Activated CD8-positive, alpha-beta T cell treated with anti-CD3 and anti-CD28 coated beads for 36 hours (primary cell): ENCODE results near the gene ZNF853. TPM values are rescaled to one million over a fixed set of nuclear protein-coding genes. Genes with fewer than 3 reads are reported as not detected.
"Not testable (repeated sequence)": the region's sequence is repeated elsewhere in the genome, so short reads cannot be mapped to it uniquely, and the experiment has no call there.

Experiments used
- ATAC-seq: fragments of 200-7000 bp; cut with Tn5 transposase; one replicate; pipeline ENCODE4 v1.10.0; 2021; ENCODE audit warnings: mild to moderate bottlenecking, moderate library complexity
- CTCF ChIA-PET: fragments of 350-600 bp; sonication (Branson Sonifier 250); formaldehyde crosslinking; loops from one replicate; lab custom pipeline; 2021; ENCODE audit warnings: antibody characterized with exemption; lab: Charles Lee
- POLR2A ChIA-PET: fragments of 350-600 bp; sonication (Branson Sonifier 250); formaldehyde crosslinking; loops from one replicate; lab custom pipeline; 2021; ENCODE audit warnings: antibody characterized with exemption; lab: Charles Lee
- DNase-seq: peaks from one replicate; pipeline ENCODE4 v3.0.0-alpha.2; 2020
- H3K27ac Mint-ChIP-seq: one replicate; pipeline ENCODE4 v1.8.0; 2021; ENCODE audit warnings: mild to moderate bottlenecking, mixed read lengths
- H3K27me3 Mint-ChIP-seq: one replicate; pipeline ENCODE4 v1.8.0; 2021; ENCODE audit warnings: mixed read lengths
- H3K36me3 Mint-ChIP-seq: one replicate; pipeline ENCODE4 v1.8.0; 2021; ENCODE audit warnings: low read depth, mixed read lengths
- H3K4me1 Mint-ChIP-seq: one replicate; pipeline ENCODE4 v1.8.0; 2021; ENCODE audit warnings: low read depth, mixed read lengths
- H3K4me3 Mint-ChIP-seq: one replicate; pipeline ENCODE4 v1.8.0; 2021; ENCODE audit warnings: mild to moderate bottlenecking, moderate library complexity, mixed read lengths
- H3K9me3 Mint-ChIP-seq: one replicate; pipeline ENCODE4 v1.8.0; 2021; ENCODE audit warnings: mixed read lengths
- intact Hi-C: fragments of 100-400 bp; cut with micrococcal nuclease; formaldehyde crosslinking; loops from one replicate; pipeline ENCODE4 v1.10.0; 2022
- total RNA-seq, 2 experiments: library from RNA; stranded (reverse); gene quantifications; one replicate each; pipeline ENCODE4 v1.2.3, GENCODE V29; 2021
- TF ChIP-seq, protein P1 (sequence below): fragments of 200-600 bp; IDR thresholded peaks from one replicate; pipeline ENCODE4 v1.8.0; 2022; ENCODE audit warnings: antibody characterized with exemption, mild to moderate bottlenecking

ZNF853 gene
- total RNA-seq, 2 experiments from 2014 or later = 1.3 to 1.8 TPM

DNA sequence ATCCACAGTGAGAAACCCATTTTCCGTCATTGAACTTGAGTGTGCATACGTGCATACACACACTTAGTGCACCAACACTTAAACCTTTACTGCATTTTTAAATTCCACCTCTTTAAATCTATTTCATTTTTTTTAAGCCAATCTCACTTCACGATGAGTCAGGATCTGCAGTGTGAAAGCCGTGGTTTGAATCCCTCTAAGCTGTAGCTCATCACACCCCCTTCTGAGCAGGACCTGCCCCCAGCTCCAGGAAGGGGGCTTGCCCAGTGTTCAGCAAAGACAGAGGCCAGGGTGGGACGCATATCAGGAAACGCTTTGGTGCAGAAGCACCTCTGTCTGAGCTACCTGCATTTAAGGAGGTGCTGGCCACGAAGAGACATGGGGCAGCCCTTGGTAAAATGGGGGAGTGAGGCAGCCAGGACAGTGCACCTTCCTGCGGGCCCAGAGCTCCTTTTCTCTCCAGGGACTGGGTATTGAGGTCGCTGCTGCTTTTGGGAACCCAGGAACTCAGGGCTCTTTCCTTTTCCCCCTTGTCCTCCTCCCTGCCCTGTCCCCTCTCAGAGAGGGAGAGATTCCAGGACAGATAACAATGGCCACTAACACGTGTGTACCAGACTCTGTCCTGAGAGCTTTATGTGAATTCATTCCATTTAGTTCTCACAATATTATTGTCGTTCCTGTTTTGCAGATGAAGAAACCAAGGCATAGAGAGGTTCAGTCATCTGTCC is 43.4 kb downstream of the ZNF853 start:
- peaks cover 12% of the 10 kb centered on the region for H3K4me1 Mint-ChIP-seq
- intact Hi-C loops = no loop called here
- peak; percentile 90 for ATAC-seq

DNA sequence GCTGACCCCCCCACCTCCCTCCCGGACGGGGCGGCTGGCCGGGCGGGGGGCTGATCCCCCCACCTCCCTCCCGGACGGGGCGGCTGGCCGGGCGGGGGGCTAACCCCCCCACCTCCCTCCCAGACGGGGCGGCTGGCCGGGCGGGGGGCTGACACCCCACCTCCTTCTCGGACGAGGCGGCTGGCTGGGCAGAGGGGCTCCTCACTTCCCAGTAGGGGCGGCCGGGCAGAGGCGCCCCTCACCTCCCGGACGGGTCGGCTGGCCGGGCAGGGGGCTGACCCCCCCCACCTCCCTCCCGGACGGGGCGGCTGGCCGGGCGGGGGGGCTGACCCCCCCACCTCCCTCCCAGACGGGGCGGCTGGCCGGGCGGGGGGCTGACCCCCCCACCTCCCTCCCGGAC is 55.4 kb downstream of the ZNF853 start:
- ATAC-seq, H3K4me1 Mint-ChIP-seq, intact Hi-C loops, H3K4me3 Mint-ChIP-seq, H3K27ac Mint-ChIP-seq, H3K27me3 Mint-ChIP-seq, CTCF ChIA-PET, POLR2A ChIA-PET, DNase-seq: not testable (repeated sequence)
- H3K36me3 Mint-ChIP-seq = peaks cover 46% of the 10 kb centered on the region
- peaks cover 47% of the 10 kb centered on the region for H3K9me3 Mint-ChIP-seq

More for the DNA sequence above, 43.4 kb downstream of the ZNF853 start:
- ChIA-PET POLR2A (interaction anchor here (2.7 kb wide), 1 partner anchor 8 kb away, joined by 6 read pairs; no protein-coding TSS in a partner anchor), CTCF (interaction anchor here (1.0 kb wide), 1 partner anchor 77 kb away, joined by 3 read pairs; no protein-coding TSS in a partner anchor)
- H3K4me3 Mint-ChIP-seq = no peak overlapping the region
- H3K9me3 Mint-ChIP-seq = no peaks in the 10 kb centered on the region
- DNase-seq = peak; percentile 37
- no peak overlapping the region for H3K27ac Mint-ChIP-seq
- H3K27me3 Mint-ChIP-seq = no peaks in the 10 kb centered on the region
- TF ChIP-seq, protein P1, sequence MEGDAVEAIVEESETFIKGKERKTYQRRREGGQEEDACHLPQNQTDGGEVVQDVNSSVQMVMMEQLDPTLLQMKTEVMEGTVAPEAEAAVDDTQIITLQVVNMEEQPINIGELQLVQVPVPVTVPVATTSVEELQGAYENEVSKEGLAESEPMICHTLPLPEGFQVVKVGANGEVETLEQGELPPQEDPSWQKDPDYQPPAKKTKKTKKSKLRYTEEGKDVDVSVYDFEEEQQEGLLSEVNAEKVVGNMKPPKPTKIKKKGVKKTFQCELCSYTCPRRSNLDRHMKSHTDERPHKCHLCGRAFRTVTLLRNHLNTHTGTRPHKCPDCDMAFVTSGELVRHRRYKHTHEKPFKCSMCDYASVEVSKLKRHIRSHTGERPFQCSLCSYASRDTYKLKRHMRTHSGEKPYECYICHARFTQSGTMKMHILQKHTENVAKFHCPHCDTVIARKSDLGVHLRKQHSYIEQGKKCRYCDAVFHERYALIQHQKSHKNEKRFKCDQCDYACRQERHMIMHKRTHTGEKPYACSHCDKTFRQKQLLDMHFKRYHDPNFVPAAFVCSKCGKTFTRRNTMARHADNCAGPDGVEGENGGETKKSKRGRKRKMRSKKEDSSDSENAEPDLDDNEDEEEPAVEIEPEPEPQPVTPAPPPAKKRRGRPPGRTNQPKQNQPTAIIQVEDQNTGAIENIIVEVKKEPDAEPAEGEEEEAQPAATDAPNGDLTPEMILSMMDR = no peak
- peaks cover 9% of the 10 kb centered on the region for H3K36me3 Mint-ChIP-seq

Other genes with a start within 250 kb of the ZNF853 start
- 100 to 1,000 TPM; 143 to 152 TPM for gene RAC1, start 241.1 kb upstream of the ZNF853 start, total RNA-seq
- gene DAGLB, start 167.7 kb upstream of the ZNF853 start, total RNA-seq = 10 to 100 TPM; 17.7 to 20.2 TPM
- 10 to 100 TPM; 61.3 to 63.3 TPM for gene KDELR2, start 131.5 kb upstream of the ZNF853 start, total RNA-seq
- under 1 TPM; 0.18 to 0.23 TPM for gene GRID2IP, start 64.1 kb upstream of the ZNF853 start, total RNA-seq
- gene ZDHHC4, start 38.2 kb upstream of the ZNF853 start, total RNA-seq = 10 to 100 TPM; 27.8 to 32.0 TPM
- gene INTS15, start 25.6 kb upstream of the ZNF853 start, total RNA-seq = 10 to 100 TPM; 26.8 to 29.8 TPM
- gene ZNF316, start 21.7 kb downstream of the ZNF853 start, total RNA-seq = 10 to 100 TPM; 17.7 to 18.8 TPM
- gene ZNF12, start 91.3 kb downstream of the ZNF853 start, total RNA-seq = 10 to 100 TPM; 20.6 to 22.7 TPM
- gene RSPH10B2, start 138.5 kb downstream of the ZNF853 start, total RNA-seq = under 1 TPM; 0.63 TPM
- 10 to 100 TPM; 36.9 to 48.7 TPM for gene CCZ1B, start 210.7 kb downstream of the ZNF853 start, total RNA-seq